OCI-LY7 (cell line): ENCODE data around the gene RBM39. TPM values are rescaled to one million over a fixed set of nuclear protein-coding genes. Genes with fewer than 3 reads are reported as not detected.

Source experiments
- BruUV-seq: library from RNA; stranded (reverse); fragments of 400-500 nt; replicated peaks from 2 replicates; lab custom pipeline; 2021; lab: Mats Ljungman, UMichigan
- CTCF ChIA-PET: fragments of 300-600 bp; sonication (Branson Sonifier 250); formaldehyde crosslinking; loops from one replicate; lab custom pipeline; 2022; ENCODE audit warnings: antibody characterized with exemption; ENCODE audit not compliant: unreplicated experiment; lab: Charles Lee
- POLR2A ChIA-PET: fragments of 300-600 bp; sonication (Branson Sonifier 250); formaldehyde crosslinking; loops from one replicate; lab custom pipeline; 2022; ENCODE audit warnings: antibody characterized with exemption; lab: Charles Lee
- DNase-seq: peaks from one replicate; pipeline ENCODE4 v3.0.0-alpha.2; 2015; ENCODE audit warnings: low spot score
- H2AFZ ChIP-seq: fragments of 200-600 bp; sonication (generic), shearing (Covaris generic); 2 replicates; pipeline ENCODE4 v1.6.1; 2014; ENCODE audit warnings: mild to moderate bottlenecking, antibody characterized with exemption, low read length, moderate library complexity
- H3K27ac ChIP-seq: fragments of 200-600 bp; sonication (generic); 2 replicates; pipeline ENCODE4 v1.5.1; 2014; ENCODE audit warnings: mixed run types, low read depth, mild to moderate bottlenecking, moderate library complexity, low read length, inconsistent platforms; ENCODE audit not compliant: poor library complexity, severe bottlenecking
- H3K36me3 ChIP-seq: fragments of 200-600 bp; sonication (generic); 2 replicates; pipeline ENCODE4 v1.6.1; 2014; ENCODE audit warnings: mild to moderate bottlenecking, antibody characterized with exemption, low read length, moderate library complexity, mixed read lengths; ENCODE audit not compliant: insufficient read depth
- H3K4me1 ChIP-seq: fragments of 200-600 bp; sonication (generic); 2 replicates; pipeline ENCODE4 v1.5.1; 2014; ENCODE audit warnings: mild to moderate bottlenecking, low read length; ENCODE audit not compliant: insufficient read depth, poor library complexity, severe bottlenecking
- H3K4me2 ChIP-seq: fragments of 200-600 bp; sonication (generic); 2 replicates; pipeline ENCODE4 v1.6.1; 2014; ENCODE audit warnings: mild to moderate bottlenecking, low read length
- H3K4me3 ChIP-seq: fragments of 200-600 bp; sonication (generic); 2 replicates; pipeline ENCODE4 v1.5.1; 2014; ENCODE audit warnings: mild to moderate bottlenecking, low read depth, low read length; ENCODE audit not compliant: poor library complexity, severe bottlenecking
- H3K79me2 ChIP-seq: fragments of 200-600 bp; sonication (generic); 2 replicates; pipeline ENCODE4 v1.6.1; 2016; ENCODE audit warnings: low read depth, mild to moderate bottlenecking, low read length, moderate library complexity, mixed read lengths; ENCODE audit not compliant: insufficient read depth
- H3K9me2 ChIP-seq: fragments of 200-600 bp; sonication (generic); 2 replicates; pipeline ENCODE4 v1.6.1; 2016; ENCODE audit warnings: mild to moderate bottlenecking, low read length, mixed read lengths; ENCODE audit not compliant: insufficient read depth
- H3K9me3 ChIP-seq: fragments of 200-600 bp; sonication (generic); 2 replicates; pipeline ENCODE4 v1.6.1; 2014; ENCODE audit warnings: mild to moderate bottlenecking, mixed run types, low read length, mixed read lengths
- H4K20me1 ChIP-seq: fragments of 200-600 bp; sonication (generic); 2 replicates; pipeline ENCODE4 v1.6.1; 2014; ENCODE audit warnings: mild to moderate bottlenecking, antibody characterized with exemption, low read length, moderate library complexity, mixed read lengths; ENCODE audit not compliant: insufficient read depth
- EZH2phosphoT487 ChIP-seq: fragments of 200-600 bp; sonication (generic); IDR thresholded peaks from 2 replicates; pipeline ENCODE4 v1.6.1; 2018; ENCODE audit warnings: low read depth, borderline replicate concordance, mild to moderate bottlenecking, mixed run types, antibody characterized with exemption, low read length, moderate library complexity, mixed read lengths
- intact Hi-C: fragments of 100-400 bp; cut with micrococcal nuclease; formaldehyde crosslinking; loops from one replicate; pipeline ENCODE4 v1.10.0; 2022; ENCODE audit not compliant: unreplicated experiment
- total RNA-seq, 2 experiments: library from RNA; depleted of rRNA in 1 of 2; stranded (reverse); fragments of >200 nt in 1 of 2; shearing (Covaris generic) in 1 of 2; gene quantifications; 2 replicates each; pipeline ENCODE4 v1.2.3, GENCODE V29; 2014 to 2022
- TF ChIP-seq, protein P1 (sequence below): fragments of 200-600 bp; sonication (generic); conservative IDR thresholded peaks from 2 replicates; pipeline ENCODE4 v1.5.1; 2014; ENCODE audit warnings: mild to moderate bottlenecking, antibody characterized with exemption, low read length, moderate library complexity, mixed read lengths

RBM39 gene
- total RNA-seq, 2 experiments from 2014 or later, result 346 to 431 TPM

DNA sequence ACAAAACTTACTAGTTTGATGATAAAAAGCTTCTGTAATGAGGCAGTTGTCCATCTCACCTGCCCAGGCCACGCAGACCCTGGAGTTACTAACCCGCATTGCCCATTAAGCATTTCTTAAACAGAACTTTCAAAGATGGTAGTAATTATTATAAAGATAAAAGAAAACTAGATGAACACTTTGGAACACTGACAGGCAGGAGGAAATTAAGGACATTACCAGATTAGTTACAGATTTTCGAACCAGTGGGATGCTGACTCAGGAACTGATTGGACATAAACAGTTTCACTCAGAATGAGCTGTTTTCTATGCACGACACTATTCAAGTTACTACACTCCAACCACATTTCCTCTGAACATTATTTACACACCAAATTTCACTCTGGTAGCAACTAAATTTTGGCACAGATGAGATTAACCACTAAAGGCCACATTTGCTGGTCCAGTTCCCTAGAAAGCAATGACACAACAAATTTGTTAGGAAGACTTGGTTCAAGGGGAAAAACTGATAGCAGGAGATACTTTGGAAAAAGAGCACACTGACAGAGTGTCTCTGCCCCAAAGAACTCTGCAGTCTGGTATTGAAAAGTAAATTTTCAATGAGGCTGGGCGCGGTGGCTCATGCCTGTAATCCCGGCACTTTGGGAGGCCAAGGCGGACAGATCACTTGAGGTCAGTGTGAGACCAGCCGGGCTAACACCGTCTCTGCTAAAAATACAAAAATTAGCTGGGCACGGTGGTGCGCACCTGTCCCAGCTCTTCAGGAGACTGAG, 39.8 kb downstream of the RBM39 start:
- H3K36me3 ChIP-seq, result peaks cover 67% of the 10 kb centered on the region
- peaks cover 8% of the 10 kb centered on the region; the same call in 1 of the 2 replicates for H4K20me1 ChIP-seq
- POLR2A ChIA-PET, result interaction anchor here (0.5 to 1.6 kb wide), 3 partner anchors 11 to 69 kb away, joined by 3 to 5 read pairs (median 3); partner anchors contain the start of gene PHF20

GRCh38 chr20:35700625-35701148, 41.4 kb downstream of the RBM39 start:
- intact Hi-C loops, result loop anchor here (5.0 kb wide), 1 partner anchor 37 kb away; no protein-coding TSS in a partner anchor
- peaks cover 4% of the 10 kb centered on the region; the same call in 1 of the 2 replicates for H4K20me1 ChIP-seq
- POLR2A ChIA-PET, result interaction anchor here (0.6 to 1.8 kb wide), 4 partner anchors 9 to 130 kb away, joined by 3 to 7 read pairs (median 4); partner anchors contain the start of gene SPAG4

More for the DNA sequence above, 39.8 kb downstream of the RBM39 start:
- H3K4me2 ChIP-seq, result no peak overlapping the region
- H3K79me2 ChIP-seq, result peaks cover 44% of the 10 kb centered on the region
- H3K4me1 ChIP-seq, result peaks cover 23% of the 10 kb centered on the region
- intact Hi-C loops, result loop anchor here (5.0 kb wide), 1 partner anchor 35 kb away; no protein-coding TSS in a partner anchor
- no TSS peak for BruUV-seq
- no peak overlapping the region for H3K27ac ChIP-seq
- H3K9me2 ChIP-seq, result no peaks in the 10 kb centered on the region
- DNase-seq, result no peak
- no peaks in the 10 kb centered on the region for H3K9me3 ChIP-seq
- no peak overlapping the region for H2AFZ ChIP-seq
- CTCF ChIA-PET, result no interaction called here
- TF ChIP-seq, protein P1, sequence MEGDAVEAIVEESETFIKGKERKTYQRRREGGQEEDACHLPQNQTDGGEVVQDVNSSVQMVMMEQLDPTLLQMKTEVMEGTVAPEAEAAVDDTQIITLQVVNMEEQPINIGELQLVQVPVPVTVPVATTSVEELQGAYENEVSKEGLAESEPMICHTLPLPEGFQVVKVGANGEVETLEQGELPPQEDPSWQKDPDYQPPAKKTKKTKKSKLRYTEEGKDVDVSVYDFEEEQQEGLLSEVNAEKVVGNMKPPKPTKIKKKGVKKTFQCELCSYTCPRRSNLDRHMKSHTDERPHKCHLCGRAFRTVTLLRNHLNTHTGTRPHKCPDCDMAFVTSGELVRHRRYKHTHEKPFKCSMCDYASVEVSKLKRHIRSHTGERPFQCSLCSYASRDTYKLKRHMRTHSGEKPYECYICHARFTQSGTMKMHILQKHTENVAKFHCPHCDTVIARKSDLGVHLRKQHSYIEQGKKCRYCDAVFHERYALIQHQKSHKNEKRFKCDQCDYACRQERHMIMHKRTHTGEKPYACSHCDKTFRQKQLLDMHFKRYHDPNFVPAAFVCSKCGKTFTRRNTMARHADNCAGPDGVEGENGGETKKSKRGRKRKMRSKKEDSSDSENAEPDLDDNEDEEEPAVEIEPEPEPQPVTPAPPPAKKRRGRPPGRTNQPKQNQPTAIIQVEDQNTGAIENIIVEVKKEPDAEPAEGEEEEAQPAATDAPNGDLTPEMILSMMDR, result no peak
- TF ChIP-seq EZH2phosphoT487, result no peak
- no peak overlapping the region for H3K4me3 ChIP-seq

More at GRCh38 chr20:35700625-35701148, 41.4 kb downstream of the RBM39 start:
- Histone ChIP-seq H3K27ac (peak overlapping the region; percentile 74), H3K4me1 (peaks cover 23% of the 10 kb centered on the region), H3K79me2 (peaks cover 35% of the 10 kb centered on the region; the same call in 1 of the 2 replicates), H3K9me3 (no peaks in the 10 kb centered on the region), H2AFZ (no peak overlapping the region), H3K36me3 (peaks cover 62% of the 10 kb centered on the region), H3K9me2 (no peaks in the 10 kb centered on the region), H3K4me3 (peak overlapping the region; percentile 87), H3K4me2 (peak overlapping the region; percentile 74)
- BruUV-seq, result no TSS peak
- CTCF ChIA-PET, result interaction anchor here (0.6 kb wide), 1 partner anchor 99 kb away, joined by 3 read pairs; no protein-coding TSS in a partner anchor
- no peak for DNase-seq
- TF ChIP-seq, protein P1, result no peak
- TF ChIP-seq EZH2phosphoT487, result no peak
